Stimulated activated CD4-positive, alpha-beta T cell treated with anti-CD3 and anti-CD28 coated beads, Interleukin-15, amount 100 ng/mL, for 48 hours (primary cell): ENCODE results near the gene LNP1.
"Not testable (repeated sequence)": the region's sequence is repeated elsewhere in the genome, so short reads cannot be mapped to it uniquely, and the experiment has no call there.

Experiments
- DNase-seq, 2 donors: peaks; one replicate each; pipeline ENCODE4 v3.0.0-alpha.2; 2020; ENCODE audit warnings: low read depth in 2 of 2

LNP1 gene

DNA sequence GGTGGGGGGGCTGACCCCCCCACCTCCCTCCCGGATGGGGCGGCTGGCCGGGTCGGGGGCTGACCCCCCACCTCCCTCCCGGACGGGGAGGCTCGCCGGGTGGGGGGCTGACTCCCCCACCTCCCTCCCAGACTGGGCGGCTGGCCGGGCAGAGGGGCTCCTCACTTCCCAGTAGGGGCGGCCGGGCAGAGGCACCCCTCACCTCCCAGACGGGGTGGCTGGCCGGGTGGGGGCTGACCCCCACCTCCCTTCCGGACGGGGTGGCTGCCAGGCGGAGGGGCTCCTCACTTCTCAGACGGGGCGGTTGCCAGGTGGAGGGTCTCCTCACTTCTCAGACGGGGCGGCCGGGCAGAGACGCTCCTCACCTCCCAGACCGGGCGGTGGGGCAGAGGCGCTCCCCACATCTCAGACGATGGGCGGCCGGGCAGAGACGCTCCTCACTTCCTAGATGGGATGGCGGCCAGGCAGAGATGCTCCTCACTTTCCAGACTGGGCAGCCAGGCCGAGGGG lies 76.6 kb downstream of the LNP1 start:
- not testable (repeated sequence) for DNase-seq

DNA sequence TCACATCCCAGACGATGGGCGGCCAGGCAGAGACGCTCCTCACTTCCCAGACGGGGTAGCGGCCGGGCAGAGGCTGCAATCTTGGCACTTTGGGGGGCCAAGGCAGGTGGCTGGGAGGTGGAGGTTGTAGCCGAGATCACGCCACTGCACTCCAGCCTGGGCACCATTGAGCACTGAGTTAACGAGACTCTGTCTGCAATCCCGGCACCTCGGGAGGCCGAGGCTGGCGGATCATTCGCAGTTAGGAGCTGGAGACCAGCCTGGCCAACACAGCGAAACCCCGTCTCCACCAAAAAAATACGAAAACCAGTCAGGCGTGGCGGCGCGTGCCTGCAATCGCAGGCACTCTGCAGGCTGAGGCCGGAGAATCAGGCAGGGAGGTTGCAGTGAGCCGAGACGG lies 77.2 kb downstream of the LNP1 start:
- not testable (repeated sequence) for DNase-seq

DNA sequence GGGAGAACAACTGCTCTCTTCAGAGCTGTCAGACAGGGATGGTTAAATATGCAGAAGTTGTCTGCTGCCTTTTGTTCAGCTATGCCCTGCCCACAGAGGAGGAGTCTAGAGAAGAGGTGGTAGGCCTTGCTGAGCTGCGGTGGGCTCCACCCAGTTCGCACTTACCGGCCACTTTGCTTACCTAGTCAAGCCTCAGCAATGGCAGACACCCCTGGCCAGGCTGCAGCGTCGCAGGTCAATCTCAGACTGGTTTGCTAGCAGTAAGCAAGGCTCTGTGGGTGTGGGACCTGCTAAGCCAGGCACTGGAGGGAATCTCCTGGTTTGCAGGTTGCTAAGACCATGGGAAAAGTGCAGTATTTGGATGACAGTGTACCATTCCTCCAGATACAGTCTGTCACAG lies 78.7 kb downstream of the LNP1 start:
- no peak for DNase-seq

DNA sequence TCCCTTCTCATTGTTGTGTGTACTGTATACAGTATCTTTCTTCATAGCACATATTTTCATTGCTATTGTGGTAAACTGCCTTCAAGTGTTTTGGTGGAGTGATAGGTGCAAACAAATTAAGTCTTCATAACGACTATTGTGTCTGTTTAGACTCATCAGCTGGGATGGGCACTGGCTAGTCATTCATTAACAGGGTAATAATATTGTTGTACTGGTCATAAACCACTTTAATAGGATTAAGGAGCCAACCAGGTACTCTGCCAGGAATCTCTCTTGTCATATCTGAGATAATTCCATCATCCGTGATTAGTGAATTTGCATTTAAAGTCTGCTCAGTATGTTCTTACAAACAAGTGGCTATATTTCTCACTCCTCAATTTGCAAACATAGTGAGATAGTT lies 80.8 kb downstream of the LNP1 start:
- DNase-seq: no peak

DNA sequence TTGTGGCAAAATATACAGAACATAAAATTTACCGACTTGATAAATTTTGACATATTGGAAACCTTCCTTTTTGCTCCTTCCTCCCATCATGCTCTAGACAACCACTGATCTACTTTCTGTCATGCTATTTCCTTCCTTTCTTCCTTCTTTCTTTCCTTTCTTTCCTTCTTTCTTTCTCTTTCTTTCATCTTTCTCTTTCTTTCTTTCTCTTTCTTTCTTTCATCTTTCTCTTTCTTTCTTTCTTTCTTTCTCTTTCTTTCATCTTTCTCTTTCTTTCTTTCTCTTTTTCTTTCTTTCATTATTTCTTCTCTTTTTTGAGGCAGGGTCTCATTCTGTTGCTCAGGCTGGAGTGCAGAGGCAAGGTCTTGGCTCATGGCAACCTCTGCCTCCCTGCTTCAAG lies 82.2 kb downstream of the LNP1 start:
- DNase-seq: no peak

DNA sequence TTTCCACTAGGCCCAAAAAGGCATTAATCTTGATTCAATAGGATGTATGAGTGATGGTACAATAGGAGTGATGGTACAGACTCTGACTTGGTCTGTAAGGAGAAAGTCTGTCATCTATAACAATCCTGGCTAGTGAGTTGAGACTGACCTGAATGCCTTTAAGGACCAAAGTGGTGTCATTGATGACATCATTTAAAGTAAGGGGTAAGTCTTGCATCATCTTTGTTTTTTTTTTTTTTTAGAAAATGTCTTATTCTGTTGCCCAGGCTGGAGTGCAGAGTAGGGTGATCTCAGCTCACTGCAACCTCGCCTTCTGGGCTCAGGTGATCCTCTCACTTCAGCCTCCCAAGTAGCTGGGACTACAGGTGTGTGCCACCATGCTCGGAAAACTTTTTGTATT lies 85.5 kb downstream of the LNP1 start:
- no peak for DNase-seq

DNA sequence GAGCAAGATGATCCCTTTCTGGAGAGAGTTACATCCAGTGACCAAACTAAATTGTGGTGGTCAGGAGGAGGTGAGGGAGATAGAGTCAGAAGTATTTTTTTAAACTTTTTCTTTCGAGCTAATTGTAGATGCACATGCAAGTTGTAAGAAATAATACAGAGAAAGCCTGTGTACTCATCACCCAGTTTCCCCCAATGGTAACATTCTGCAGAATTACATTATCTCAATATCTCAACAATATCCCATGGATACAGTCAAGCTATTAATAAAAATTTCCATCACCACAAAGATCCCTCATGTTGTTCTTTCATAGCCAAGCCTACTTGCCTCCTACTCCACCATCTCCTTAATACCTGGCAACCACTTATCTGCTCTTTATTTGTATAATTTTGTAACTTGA lies 87.8 kb downstream of the LNP1 start:
- DNase-seq: no peak

DNA sequence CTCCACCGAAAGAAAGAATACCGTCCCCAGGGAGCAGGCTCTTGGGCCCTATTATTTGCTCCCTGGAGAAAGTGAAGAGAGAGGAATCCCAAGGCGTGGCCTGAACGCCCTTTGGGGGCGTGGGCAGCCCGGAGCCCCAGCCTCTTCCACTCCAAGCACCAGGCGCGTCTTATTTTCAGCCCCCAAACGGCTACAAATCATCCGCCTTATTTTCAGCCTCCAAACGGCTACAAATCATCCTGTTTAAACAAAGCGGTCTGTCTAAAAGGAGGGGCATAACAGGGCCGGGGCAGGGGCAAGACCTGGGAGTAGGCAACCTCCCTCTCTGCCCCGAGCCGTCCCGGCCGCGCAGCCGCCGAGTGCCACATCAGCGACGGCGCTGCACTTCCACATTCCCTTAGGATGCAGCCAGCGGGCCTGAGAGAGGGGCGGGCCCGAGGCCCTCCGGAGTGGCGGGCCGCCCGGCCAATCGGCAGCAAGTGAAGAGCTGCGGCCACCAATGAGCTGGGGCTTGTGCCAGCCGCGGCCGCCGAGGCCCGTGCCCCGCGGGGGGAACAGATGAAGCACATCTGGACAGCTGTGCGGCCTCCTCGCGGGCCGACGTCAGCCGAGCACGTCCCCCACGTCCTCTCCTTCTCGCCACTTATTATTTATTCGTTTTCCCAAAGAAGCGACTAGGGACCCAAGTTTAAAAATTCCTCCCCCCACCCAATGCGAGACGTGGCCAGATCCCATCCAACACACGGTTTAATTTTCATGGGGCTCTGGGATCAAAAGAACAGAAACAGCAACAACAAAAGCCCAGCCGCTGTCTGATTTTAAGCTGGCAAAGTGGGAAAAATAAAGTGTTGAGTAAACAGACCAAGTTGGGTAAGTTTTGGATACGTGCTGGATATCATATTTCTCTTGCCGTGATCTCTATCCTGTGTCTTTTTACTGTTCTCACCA lies 91.0 kb downstream of the LNP1 start, which contains the start of gene TMEM45A:
TSS of gene TMEM45A (plus strand) at position 561 of the 948 bp plus-strand sequence. CDS start 62,593 bp downstream, outside the sequence.
- DNase-seq: peak; percentile 67 to 71

DNA sequence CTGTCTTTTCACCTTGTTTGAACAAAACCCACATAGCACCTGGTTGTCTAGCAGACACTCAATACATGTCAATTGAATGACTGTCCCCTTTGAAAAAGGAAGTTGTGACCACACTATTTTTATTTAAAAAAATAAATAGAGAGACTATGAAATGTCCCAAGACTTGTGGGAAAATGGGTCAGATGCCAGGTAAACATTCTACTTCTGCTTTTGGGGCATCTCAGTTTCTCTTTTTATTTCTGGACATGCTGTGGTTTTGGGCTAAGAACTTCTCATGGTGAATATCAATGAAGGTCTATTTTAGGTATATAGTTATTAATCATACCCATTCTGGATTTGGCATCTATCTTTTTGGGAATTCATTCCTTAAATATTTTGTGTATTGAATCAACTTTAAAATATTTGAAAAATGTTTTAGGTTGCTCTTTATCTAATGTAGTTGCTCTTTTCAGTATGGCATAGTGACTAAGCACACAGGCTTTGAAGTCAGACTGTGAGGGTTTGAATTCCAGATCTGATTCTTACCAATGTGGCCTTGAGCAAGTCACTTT lies 95.4 kb downstream of the LNP1 start:
- DNase-seq: no peak

DNA sequence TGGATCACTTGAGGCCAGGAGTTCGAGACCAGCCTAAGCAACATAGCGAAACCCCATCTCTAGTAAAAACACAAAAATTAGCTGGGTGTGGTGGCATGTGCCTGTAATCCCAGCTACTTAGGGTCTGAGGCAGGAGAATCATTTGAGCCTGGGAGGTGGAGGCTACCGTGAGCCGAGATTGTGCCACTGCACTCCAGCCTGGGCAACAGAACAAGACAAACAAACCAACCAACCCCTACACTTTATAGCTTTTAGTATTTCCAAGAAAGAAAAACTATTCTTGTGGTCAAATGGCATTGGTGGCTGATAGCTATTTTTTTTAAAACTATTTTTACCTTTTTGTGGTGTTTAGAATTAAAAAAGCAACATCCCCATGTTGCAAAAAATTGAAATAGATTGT lies 98.3 kb downstream of the LNP1 start:
- no peak for DNase-seq

DNA sequence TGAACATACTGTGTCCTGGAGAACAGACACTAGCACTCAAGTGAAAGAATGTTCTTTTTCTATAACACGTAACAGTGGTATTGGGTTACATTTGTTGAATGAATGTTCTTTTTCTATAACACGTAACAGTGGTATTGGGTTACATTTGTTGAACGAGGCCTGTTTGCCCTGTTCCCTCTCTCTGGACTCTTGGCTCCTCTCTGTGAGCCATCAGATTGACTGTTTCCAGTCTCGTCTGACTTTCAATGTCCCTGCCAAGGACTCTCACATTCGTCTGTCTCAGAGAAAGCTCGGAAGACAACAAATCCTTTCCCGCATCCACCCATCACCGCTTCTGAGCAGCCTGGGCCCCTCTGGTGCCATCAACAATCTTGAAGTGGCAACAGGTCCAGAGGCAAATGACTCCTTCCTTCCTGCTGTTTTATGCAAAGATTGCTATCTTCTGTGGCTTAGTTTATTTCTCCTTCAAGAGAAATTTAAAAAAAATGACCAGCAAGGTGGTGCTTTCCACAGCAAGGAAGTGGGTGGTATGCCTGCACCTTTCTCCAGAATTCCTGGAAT lies 99.1 kb downstream of the LNP1 start:
- DNase-seq: no peak

DNA sequence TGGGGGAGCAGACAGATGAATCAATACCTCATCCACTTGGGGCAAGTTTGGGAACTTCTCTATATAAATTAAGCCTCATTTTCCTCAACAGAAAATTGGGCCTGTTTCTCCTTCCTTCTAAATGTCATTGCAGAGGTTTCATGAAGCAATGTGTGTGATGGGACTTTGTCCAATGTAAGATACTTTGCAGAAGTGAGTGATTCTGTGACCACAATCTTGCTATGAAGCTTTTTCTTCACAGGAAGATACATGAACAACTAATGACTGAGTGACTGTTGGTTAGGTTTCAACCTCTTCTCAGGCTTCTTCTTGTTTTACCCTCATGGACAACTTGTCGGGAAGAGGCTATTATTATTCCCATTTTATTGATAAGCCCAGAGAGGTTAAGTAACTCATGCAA lies 102.1 kb downstream of the LNP1 start:
- DNase-seq: no peak
